GM12872 (cell line): ENCODE results near the gene CPNE9.

Experiments used
- TF ChIP-seq, protein P1 (sequence below): IDR thresholded peaks from 3 replicates; pipeline ENCODE4 v1.5.1; 2011; ENCODE audit warnings: low read depth, mild to moderate bottlenecking, low read length, moderate library complexity; ENCODE audit not compliant: insufficient read depth

The CPNE9 gene

DNA sequence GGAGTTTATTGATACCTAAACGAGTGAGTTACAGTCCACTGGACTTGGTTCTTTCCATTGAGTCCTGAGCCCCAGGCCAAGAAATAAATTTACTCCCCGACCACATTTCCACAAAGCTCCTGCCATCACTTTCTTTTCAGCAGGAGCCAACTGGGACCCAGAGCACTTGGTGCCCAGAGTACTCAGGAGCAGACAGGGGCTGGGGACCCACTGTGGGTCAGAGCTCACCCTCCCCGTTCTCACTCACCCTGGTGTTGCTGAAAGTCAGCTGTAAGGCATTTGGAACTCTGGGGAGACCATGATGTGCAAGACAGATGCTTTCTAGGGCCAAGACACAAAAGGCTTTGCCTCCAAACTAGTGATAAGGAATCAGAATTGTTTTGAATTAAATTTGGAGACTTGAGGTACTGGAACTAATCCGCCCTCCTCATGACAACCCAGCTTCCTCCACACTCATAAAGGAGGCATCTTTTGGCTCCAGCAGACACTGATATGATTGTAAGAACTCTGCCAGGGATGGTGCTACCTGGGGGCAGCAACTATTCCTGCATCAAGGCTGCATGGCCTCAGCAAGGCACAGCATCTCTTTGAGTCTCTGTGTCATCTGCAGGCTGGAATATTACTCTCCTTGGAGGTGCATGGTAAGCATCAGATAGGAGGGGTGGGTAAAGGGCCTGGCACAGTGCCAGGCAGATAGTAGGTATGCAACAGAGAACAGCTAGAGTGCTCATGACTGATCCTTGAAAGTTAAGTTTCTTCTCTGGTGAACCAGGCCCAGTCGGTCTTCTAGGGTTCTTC, 73.5 kb downstream of the CPNE9 start:
- TF ChIP-seq, protein P1, sequence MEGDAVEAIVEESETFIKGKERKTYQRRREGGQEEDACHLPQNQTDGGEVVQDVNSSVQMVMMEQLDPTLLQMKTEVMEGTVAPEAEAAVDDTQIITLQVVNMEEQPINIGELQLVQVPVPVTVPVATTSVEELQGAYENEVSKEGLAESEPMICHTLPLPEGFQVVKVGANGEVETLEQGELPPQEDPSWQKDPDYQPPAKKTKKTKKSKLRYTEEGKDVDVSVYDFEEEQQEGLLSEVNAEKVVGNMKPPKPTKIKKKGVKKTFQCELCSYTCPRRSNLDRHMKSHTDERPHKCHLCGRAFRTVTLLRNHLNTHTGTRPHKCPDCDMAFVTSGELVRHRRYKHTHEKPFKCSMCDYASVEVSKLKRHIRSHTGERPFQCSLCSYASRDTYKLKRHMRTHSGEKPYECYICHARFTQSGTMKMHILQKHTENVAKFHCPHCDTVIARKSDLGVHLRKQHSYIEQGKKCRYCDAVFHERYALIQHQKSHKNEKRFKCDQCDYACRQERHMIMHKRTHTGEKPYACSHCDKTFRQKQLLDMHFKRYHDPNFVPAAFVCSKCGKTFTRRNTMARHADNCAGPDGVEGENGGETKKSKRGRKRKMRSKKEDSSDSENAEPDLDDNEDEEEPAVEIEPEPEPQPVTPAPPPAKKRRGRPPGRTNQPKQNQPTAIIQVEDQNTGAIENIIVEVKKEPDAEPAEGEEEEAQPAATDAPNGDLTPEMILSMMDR: no peak

GRCh38 chr3:9777694-9778021, 74.0 kb downstream of the CPNE9 start:
- TF ChIP-seq, protein P1: no peak

DNA sequence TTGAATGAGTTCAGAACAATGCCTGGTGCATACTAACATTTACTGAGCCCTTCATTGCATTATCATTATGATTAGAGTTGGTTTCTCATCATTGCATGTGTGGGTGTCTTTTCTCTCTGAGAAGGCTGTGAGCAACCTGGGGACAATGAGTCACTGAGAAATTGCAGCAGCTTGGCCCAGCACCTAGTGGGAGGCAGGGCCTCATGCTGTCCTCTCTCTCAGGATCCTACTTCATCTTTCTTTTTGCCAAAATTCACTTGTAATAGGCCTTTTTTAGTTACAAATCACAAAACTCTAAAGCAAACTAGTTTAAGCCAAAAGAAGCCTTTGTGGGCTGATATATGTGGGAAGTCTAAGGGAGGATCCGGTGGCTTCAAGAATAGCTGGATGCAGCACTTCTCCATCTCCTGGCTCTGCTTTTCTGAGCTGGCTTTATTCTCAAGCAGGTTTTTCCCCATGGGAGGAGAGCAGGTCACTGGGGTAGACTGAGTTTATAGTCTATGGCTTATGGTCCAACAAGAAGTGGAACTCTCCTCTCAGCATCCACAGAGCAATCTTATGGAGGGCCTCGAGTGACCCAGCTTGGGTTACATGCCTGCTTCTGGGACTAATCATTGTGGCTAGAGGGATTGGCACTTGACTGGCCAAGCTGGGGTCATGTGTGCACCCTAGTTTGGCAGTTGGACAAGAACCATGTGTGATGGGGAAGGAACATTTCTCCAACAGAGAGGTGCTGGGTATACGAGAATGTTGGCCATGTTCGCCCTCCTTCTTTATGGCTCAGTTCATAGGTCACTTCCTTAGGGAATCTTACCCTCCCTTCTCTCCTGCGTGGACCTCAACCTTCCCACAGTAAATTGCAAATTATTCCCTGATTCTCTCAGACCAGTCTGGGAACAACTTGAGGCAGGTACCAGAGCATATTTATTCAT, 74.8 kb downstream of the CPNE9 start:
- TF ChIP-seq, protein P1: no peak

DNA sequence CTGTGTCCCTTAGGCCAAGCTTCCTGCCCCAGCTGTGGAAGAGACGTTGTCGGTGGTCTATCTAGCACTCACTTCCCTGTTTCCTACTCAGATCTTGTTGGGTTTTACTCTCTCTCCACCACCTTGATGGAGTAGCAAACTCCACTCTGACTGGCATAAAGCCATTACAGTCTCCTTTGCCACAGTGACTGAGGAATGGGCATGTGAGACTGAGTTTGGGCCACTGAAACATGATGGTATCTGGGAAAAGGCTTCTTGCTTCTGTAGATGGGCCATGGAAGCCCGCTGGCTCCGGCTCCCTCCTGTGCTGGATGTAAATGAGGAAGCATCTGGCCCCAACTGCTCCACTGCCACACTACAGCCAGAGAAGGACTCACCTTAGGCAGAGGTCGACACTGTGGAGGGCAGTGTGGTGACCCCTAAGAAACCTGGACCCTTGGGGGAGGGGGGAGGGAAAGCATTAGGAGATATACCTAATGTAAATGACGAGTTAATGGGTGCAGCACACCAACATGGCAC, 75.5 kb downstream of the CPNE9 start:
- TF ChIP-seq, protein P1: no peak
